NCI-H82 treated with DMSO at 0.1 percent for 48 hours (cell line): Measurements from ENCODE around the gene ZNF680.
A peak's percentile ranks its signal among the peaks of the same experiment; 100 is the strongest.
"Not testable (repeated sequence)": the region's sequence is repeated elsewhere in the genome, so short reads cannot be mapped to it uniquely, and the experiment has no call there.

Experiments used
- DNase-seq: peaks from one replicate; lab custom pipeline; 2025; ENCODE audit not compliant: unreplicated experiment; lab: John Stamatoyannopoulos, UW

The ZNF680 gene

GRCh38 chr7:64562626-64563278, at the start of gene ZNF680:
Gene ZNF680 (minus strand): TSS chr7:64563071. CDS start chr7:64562954, 117 bp downstream.
- DNase-seq: peak; percentile 82

- no peak for DNase-seq
These were observed 49.6 kb upstream of the ZNF680 start for GRCh38 chr7:64612452-64612851.

GRCh38 chr7:64611717-64612116, 48.8 kb upstream of the ZNF680 start:
- DNase-seq: no peak

GRCh38 chr7:64610997-64611396, 48.1 kb upstream of the ZNF680 start:
- DNase-seq: no peak

- no peak for DNase-seq
These were observed 45.4 kb upstream of the ZNF680 start for GRCh38 chr7:64608116-64608910.

- DNase-seq: no peak
These were observed 43.5 kb upstream of the ZNF680 start for GRCh38 chr7:64606385-64606784.

- DNase-seq: no peak
These were observed 40.4 kb upstream of the ZNF680 start for GRCh38 chr7:64603271-64603670.

GRCh38 chr7:64602518-64602917, 39.6 kb upstream of the ZNF680 start:
- no peak for DNase-seq

GRCh38 chr7:64602086-64602485, 39.2 kb upstream of the ZNF680 start:
- DNase-seq: no peak

- no peak for DNase-seq
These were observed 36.5 kb upstream of the ZNF680 start for GRCh38 chr7:64599359-64599758.

GRCh38 chr7:64590971-64591370, 28.1 kb upstream of the ZNF680 start:
- no peak for DNase-seq

- DNase-seq: no peak
These were observed 19.3 kb upstream of the ZNF680 start for GRCh38 chr7:64581926-64582894.

GRCh38 chr7:64581391-64581790, 18.5 kb upstream of the ZNF680 start:
- DNase-seq: no peak

GRCh38 chr7:64574540-64575099, 11.7 kb upstream of the ZNF680 start:
- DNase-seq: no peak

- DNase-seq: not testable (repeated sequence)
These were observed 7.4 kb upstream of the ZNF680 start for GRCh38 chr7:64570284-64570605.

- not testable (repeated sequence) for DNase-seq
These were observed 6.8 kb upstream of the ZNF680 start for GRCh38 chr7:64569372-64570283.

- DNase-seq: no peak
These were observed 630 bp downstream of the ZNF680 start for GRCh38 chr7:64562256-64562625.

- DNase-seq: no peak
These were observed 3.7 kb downstream of the ZNF680 start for GRCh38 chr7:64559206-64559605.

- DNase-seq: no peak
These were observed 4.1 kb downstream of the ZNF680 start for GRCh38 chr7:64558781-64559180.

GRCh38 chr7:64558323-64558705, 4.6 kb downstream of the ZNF680 start:
- DNase-seq: no peak
